ENCODE data around the gene PTGFR. TPM values are rescaled to one million over a fixed set of nuclear protein-coding genes. Genes with fewer than 3 reads are reported as not detected.
A peak's percentile ranks its signal among the peaks of the same experiment; 100 is the strongest.

PTGFR gene
- total and polyA plus RNA-seq, 2 of the 4 experiments (the other 2 are of a cell fraction), result 1.7 to 5.4 TPM

DNA sequence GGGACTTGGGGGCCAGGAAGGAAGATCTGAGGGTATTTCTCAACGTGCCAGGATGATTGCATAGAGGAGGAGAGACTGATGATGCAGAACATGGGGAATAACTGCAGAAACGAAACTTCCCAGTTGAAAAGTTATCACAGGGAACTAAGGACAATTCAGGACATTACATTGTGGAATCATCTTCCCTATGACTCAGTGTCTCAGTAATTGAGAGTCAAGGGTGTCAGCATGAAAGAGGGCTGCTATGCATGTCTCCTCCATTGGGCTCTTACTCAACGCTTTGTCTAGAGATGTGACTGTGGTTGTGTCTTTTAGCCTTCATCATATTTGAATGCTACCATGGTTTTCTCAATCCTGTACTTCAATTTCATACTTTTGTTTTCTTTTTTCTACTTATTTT lies 48.9 kb upstream of the PTGFR start:
- intact Hi-C loops (cut with micrococcal nuclease), result no loop called here

More for the DNA sequence above, 48.9 kb upstream of the PTGFR start:
- Histone ChIP-seq H2BK15ac (ENCODE audit: low read depth, low read length) (no peak overlapping the region), H3K27me3 (ENCODE audit: control insufficient read depth, insufficient read depth, low read length) (no peaks in the 10 kb centered on the region), H3K79me1 (ENCODE audit: low read depth in 1 of 2, low read length in 2 of 2) (no peaks in the 10 kb centered on the region), H2AK5ac (ENCODE audit: low read depth, low read length) (no peak overlapping the region), H3K4me2 (ENCODE audit: low read depth, low read length) (no peak overlapping the region; the same call in 1 of the 2 replicates), H3K4ac (ENCODE audit: low read depth, low read length) (no peak overlapping the region), H4K8ac (ENCODE audit: low read depth in 2 of 2, low read length in 2 of 2) (no peak overlapping the region), H4K20me1 (ENCODE audit: insufficient read depth, low read length) (no peaks in the 10 kb centered on the region), H3K9me1 (ENCODE audit: insufficient read depth, low read length) (no peaks in the 10 kb centered on the region), H2BK5ac (ENCODE audit: low read depth, low read length, poor library complexity, severe bottlenecking) (no peak overlapping the region), H3K4me3 (ENCODE audit: insufficient read depth, low read depth, low read length) (no peak overlapping the region), H3K27ac (ENCODE audit: insufficient read depth, low read length) (no peak overlapping the region), H4K91ac (ENCODE audit: insufficient read depth, low read depth, low read length) (no peak overlapping the region), H3K14ac (replicated peaks; ENCODE audit: low read depth, low read length) (0 out of 2 replicates have a peak overlapping the region, but pooled peaks have one; percentile 3), H2BK20ac (ENCODE audit: low read depth, low read length) (no peak overlapping the region), H2AK9ac (replicated peaks; ENCODE audit: low read depth, low read length, poor library complexity) (no peak overlapping the region), H3K9ac (ENCODE audit: low read depth, low read length) (no peak overlapping the region), H3K23ac (ENCODE audit: low read depth, low read length) (no peak overlapping the region), H3K56ac (ENCODE audit: extremely low read depth, insufficient read depth, low read length) (no peak overlapping the region), H3K9me3 (ENCODE audit: control insufficient read depth, insufficient read depth, low read length) (no peaks in the 10 kb centered on the region), H2BK120ac (ENCODE audit: low read depth, low read length) (no peak overlapping the region), H4K5ac (ENCODE audit: low read depth, low read length) (no peak overlapping the region), H2AFZ (replicated peaks; ENCODE audit: low read length, poor library complexity) (no peak overlapping the region), H3K36me3 (ENCODE audit: control insufficient read depth, insufficient read depth, low read length) (no peaks in the 10 kb centered on the region), H3K18ac (ENCODE audit: low read depth, low read length) (no peak overlapping the region), H3K4me1 (ENCODE audit: control insufficient read depth, insufficient read depth, low read length) (no peaks in the 10 kb centered on the region; the same call in 1 of the 2 replicates)
- POLR2A ChIA-PET (ENCODE audit: unreplicated experiment), result no interaction called here
- in situ Hi-C loops (cut with MboI; ENCODE audit: low sequenced_read_pairs) (no loop called here), dilution Hi-C loops (cut with HindIII; ENCODE audit: low sequenced_read_pairs, unreplicated experiment) (no loop called here)
- ATAC-seq (ENCODE audit: low read depth) (no peak; the same call in 1 of the 2 replicates), DNase-seq (peak; percentile 27)
- BruUV-seq (replicated peaks), result no TSS peak
- WGBS, 2 experiments (ENCODE audit: extremely low coverage in 2 of 2, insufficient read length in 1 of 2), result no CpG with 5 or more reads among the region's 3 CpGs
- CTCF ChIA-PET, result no interaction called here
- TF ChIP-seq CEBPB (IDR thresholded peaks at IDR 0.05; ENCODE audit: low read depth, low read length) (0 out of 2 replicates have a peak, but pooled peaks have one; percentile 23), FOS (IDR thresholded peaks at IDR 0.05; ENCODE audit: low read depth, low read length) (no peak), MAZ (IDR thresholded peaks at IDR 0.05; ENCODE audit: borderline replicate concordance, low read depth, low read length) (no peak), RCOR1 (IDR thresholded peaks at IDR 0.05; ENCODE audit: insufficient replicate concordance, low read length) (no peak)

Data from IMR-90 (cell line).